ENCODE measurements around the gene ARHGAP24. TPM values are rescaled to one million over a fixed set of nuclear protein-coding genes. Genes with fewer than 3 reads are reported as not detected.

Gene ARHGAP24
- total and polyA plus RNA-seq, 10 of the 15 experiments (the other 5 are each of a cell fraction or from before 2014, with no cell fraction given): 0.10 to 4.2 (median 0.52) TPM

- Histone ChIP-seq H3K79me2 (ENCODE audit: control insufficient read depth, insufficient read depth, low read length) (no peaks in the 10 kb centered on the region), H4K20me1 (ENCODE audit: control insufficient read depth, insufficient read depth) (no peaks in the 10 kb centered on the region), H3K4me1 (ENCODE audit: control insufficient read depth, insufficient read depth, low read length) (peaks cover 13% of the 10 kb centered on the region), H3K4me3 (no peak overlapping the region), H3K4me2 (ENCODE audit: control insufficient read depth, insufficient read depth) (peak overlapping the region; percentile 15; the same call in 1 of the 2 replicates), H3K9ac (ENCODE audit: control insufficient read depth, insufficient read depth, low read length) (no peak overlapping the region), H3K27ac (ENCODE audit: control insufficient read depth, insufficient read depth) (peak overlapping the region; percentile 13; the same call in 1 of the 2 replicates), H3K36me3 (ENCODE audit: control insufficient read depth in 2 of 2, insufficient read depth in 2 of 2, low read length in 1 of 2) (no peaks in the 10 kb centered on the region), H3K9me3 (replicated peaks; ENCODE audit: control insufficient read depth, insufficient read depth, low read length) (no peaks in the 10 kb centered on the region; the same call in 1 of the 3 replicates), H2AFZ (ENCODE audit: control insufficient read depth, low read depth, low read length) (no peak overlapping the region), H3K27me3 (replicated peaks in 1 of 2; ENCODE audit: control insufficient read depth in 2 of 2, insufficient read depth in 2 of 2, low read length in 1 of 2) (no peaks in the 10 kb centered on the region)
- in situ Hi-C loops (cut with MboI): no loop called here
- ChIA-PET POLR2A (no interaction called here), CTCF (interaction anchor here (0.6 kb wide), 1 partner anchor 912 kb away, joined by 3 read pairs; no protein-coding TSS in a partner anchor), RAD21 (ENCODE audit: unreplicated experiment) (interaction anchor here (1.0 kb wide), 1 partner anchor 112 kb away, joined by 4 read pairs; no protein-coding TSS in a partner anchor), SMC1A (ENCODE audit: uncharacterized antibody, unreplicated experiment) (interaction anchor here (0.6 to 0.9 kb wide), 2 partner anchors 52 to 53 kb away, joined by 3 read pairs; no protein-coding TSS in a partner anchor)
- FAIRE-seq (peak; percentile 88), ATAC-seq (peak; percentile 94), DNase-seq (ENCODE audit: low read depth, low spot score) (peak; percentile 94)
- 0% methylated on average over 2 of the region's 2 CpGs for WGBS (ENCODE audit: insufficient coverage, insufficient replicate concordance, low lambda C conversion rate, missing lambda C conversion rate)
- no TSS peak for BruUV-seq (replicated peaks)
- intact Hi-C loops (cut with micrococcal nuclease; ENCODE audit: unreplicated experiment): loop anchor here (2.0 to 5.0 kb wide), 2 partner anchors 54 to 122 kb away; no protein-coding TSS in a partner anchor
- TF ChIP-seq RELB (IDR thresholded peaks at IDR 0.05; ENCODE audit: low read depth) (peak; percentile 55; the same call in 1 of the 2 replicates), GABPA (IDR thresholded peaks at IDR 0.05; ENCODE audit: low read depth) (no peak), CUX1 (IDR thresholded peaks at IDR 0.05; ENCODE audit: insufficient replicate concordance, low read depth, low read length) (no peak), MYC (IDR thresholded peaks at IDR 0.05; ENCODE audit: insufficient read depth, insufficient read length, insufficient replicate concordance, low read length, severe bottlenecking) (no peak), SIN3A (IDR thresholded peaks at IDR 0.05; ENCODE audit: low read depth, low read length) (no peak), SMAD1 (IDR thresholded peaks at IDR 0.05; ENCODE audit: low read depth, partially characterized antibody) (no peak), NR2C1 (IDR thresholded peaks at IDR 0.05) (no peak), HDGF (IDR thresholded peaks at IDR 0.05) (no peak), CREM (IDR thresholded peaks at IDR 0.05; ENCODE audit: low read depth) (peak; percentile 59; the same call in 1 of the 2 replicates)
- TF ChIP-seq, protein P1, sequence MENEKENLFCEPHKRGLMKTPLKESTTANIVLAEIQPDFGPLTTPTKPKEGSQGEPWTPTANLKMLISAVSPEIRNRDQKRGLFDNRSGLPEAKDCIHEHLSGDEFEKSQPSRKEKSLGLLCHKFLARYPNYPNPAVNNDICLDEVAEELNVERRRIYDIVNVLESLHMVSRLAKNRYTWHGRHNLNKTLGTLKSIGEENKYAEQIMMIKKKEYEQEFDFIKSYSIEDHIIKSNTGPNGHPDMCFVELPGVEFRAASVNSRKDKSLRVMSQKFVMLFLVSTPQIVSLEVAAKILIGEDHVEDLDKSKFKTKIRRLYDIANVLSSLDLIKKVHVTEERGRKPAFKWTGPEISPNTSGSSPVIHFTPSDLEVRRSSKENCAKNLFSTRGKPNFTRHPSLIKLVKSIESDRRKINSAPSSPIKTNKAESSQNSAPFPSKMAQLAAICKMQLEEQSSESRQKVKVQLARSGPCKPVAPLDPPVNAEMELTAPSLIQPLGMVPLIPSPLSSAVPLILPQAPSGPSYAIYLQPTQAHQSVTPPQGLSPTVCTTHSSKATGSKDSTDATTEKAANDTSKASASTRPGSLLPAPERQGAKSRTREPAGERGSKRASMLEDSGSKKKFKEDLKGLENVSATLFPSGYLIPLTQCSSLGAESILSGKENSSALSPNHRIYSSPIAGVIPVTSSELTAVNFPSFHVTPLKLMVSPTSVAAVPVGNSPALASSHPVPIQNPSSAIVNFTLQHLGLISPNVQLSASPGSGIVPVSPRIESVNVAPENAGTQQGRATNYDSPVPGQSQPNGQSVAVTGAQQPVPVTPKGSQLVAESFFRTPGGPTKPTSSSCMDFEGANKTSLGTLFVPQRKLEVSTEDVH (IDR thresholded peaks at IDR 0.05; ENCODE audit: low read depth, partially characterized antibody): no peak
- TF ChIP-seq, protein P2, sequence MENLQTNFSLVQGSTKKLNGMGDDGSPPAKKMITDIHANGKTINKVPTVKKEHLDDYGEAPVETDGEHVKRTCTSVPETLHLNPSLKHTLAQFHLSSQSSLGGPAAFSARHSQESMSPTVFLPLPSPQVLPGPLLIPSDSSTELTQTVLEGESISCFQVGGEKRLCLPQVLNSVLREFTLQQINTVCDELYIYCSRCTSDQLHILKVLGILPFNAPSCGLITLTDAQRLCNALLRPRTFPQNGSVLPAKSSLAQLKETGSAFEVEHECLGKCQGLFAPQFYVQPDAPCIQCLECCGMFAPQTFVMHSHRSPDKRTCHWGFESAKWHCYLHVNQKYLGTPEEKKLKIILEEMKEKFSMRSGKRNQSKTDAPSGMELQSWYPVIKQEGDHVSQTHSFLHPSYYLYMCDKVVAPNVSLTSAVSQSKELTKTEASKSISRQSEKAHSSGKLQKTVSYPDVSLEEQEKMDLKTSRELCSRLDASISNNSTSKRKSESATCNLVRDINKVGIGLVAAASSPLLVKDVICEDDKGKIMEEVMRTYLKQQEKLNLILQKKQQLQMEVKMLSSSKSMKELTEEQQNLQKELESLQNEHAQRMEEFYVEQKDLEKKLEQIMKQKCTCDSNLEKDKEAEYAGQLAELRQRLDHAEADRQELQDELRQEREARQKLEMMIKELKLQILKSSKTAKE (IDR thresholded peaks at IDR 0.05; ENCODE audit: low read depth, poor library complexity, severe bottlenecking): peak; percentile 65
Measured at GRCh38 chr4:85610450-85610849, 135.5 kb downstream of the ARHGAP24 start.
